H1 (cell line): ENCODE results near the gene NRN1L.

ENCODE experiments used
- CTCF ChIP-seq, 3 experiments: IDR thresholded peaks; 1 replicate in 2 of 3; 2 replicates in 1 of 3; pipeline versions ENCODE4 v1.5.1 to v1.6.1; 2011; ENCODE audit warnings: low read length in 3 of 3, mild to moderate bottlenecking in 3 of 3, inconsistent platforms in 2 of 3, low read depth in 1 of 3, moderate library complexity in 1 of 3; ENCODE audit not compliant: insufficient read depth in 1 of 3; ENCODE audit errors: control extremely low read depth in 1 of 3
- EZH2 ChIP-seq: fragments of 200-600 bp; sonication (generic); IDR thresholded peaks from 2 replicates; pipeline ENCODE4 v1.7.1; 2012; ENCODE audit warnings: low read depth, mild to moderate bottlenecking, moderate library complexity, low read length, inconsistent platforms; ENCODE audit not compliant: severe bottlenecking
- KDM1A ChIP-seq: fragments of 200-600, 300-600 bp; sonication (generic); IDR thresholded peaks from 2 replicates; pipeline ENCODE4 v1.7.1; 2016; ENCODE audit warnings: mild to moderate bottlenecking, low read length, borderline replicate concordance
- POLR2A ChIP-seq, 2 experiments: IDR thresholded peaks; 1 replicate in 1 of 2; 2 replicates in 1 of 2; pipeline ENCODE4 v1.6.1; 2011; ENCODE audit warnings: low read depth in 2 of 2, low read length in 2 of 2, mild to moderate bottlenecking in 2 of 2; ENCODE audit errors: control extremely low read depth in 1 of 2
- SP1 ChIP-seq: IDR thresholded peaks from 2 replicates; pipeline ENCODE4 v1.6.1; 2011; ENCODE audit warnings: low read depth, low read length
- TBP ChIP-seq: IDR thresholded peaks from 2 replicates; pipeline ENCODE4 v1.6.1; 2011; ENCODE audit warnings: low read depth, low read length, improper control_type of control experiment

- no peak for TF ChIP-seq SP1
- TF ChIP-seq CTCF (IDR thresholded peaks at IDR 0.05; ENCODE audit: control extremely low read depth in 1 of 3, insufficient read depth in 1 of 3, low read depth in 1 of 3, low read length in 3 of 3): no peak
- no peak for TF ChIP-seq KDM1A
- no peak for TF ChIP-seq TBP
- TF ChIP-seq EZH2: no peak
- no peak for TF ChIP-seq POLR2A (IDR thresholded peaks at IDR 0.05; ENCODE audit: control extremely low read depth in 1 of 2, low read depth in 2 of 2, low read length in 2 of 2)
Observed at GRCh38 chr16:67871256-67871655, 13.4 kb upstream of the NRN1L start.
